Measurements from ENCODE around the gene ATP8B3.

ATP8B3 gene

GRCh38 chr19:1748873-1749341 lies 63.2 kb downstream of the ATP8B3 start:
- Mint-ChIP-seq H3K4me1 (peaks cover 41% of the 10 kb centered on the region), H3K4me3 (no peak overlapping the region), H3K27ac (no peak overlapping the region), H3K27me3 (peaks cover 76% of the 10 kb centered on the region), H3K9me3 (no peaks in the 10 kb centered on the region), H3K36me3 (no peaks in the 10 kb centered on the region)
- ATAC-seq = no peak

GRCh38 chr19:1748115-1748872 lies 63.8 kb downstream of the ATP8B3 start:
- Mint-ChIP-seq H3K4me1 (peaks cover 41% of the 10 kb centered on the region), H3K9me3 (no peaks in the 10 kb centered on the region), H3K4me3 (peak overlapping the region; percentile 48), H3K27me3 (peaks cover 78% of the 10 kb centered on the region), H3K27ac (no peak overlapping the region), H3K36me3 (no peaks in the 10 kb centered on the region)
- ATAC-seq = peak; percentile 58

GRCh38 chr19:1747285-1748114 lies 64.6 kb downstream of the ATP8B3 start:
- Mint-ChIP-seq H3K9me3 (no peaks in the 10 kb centered on the region), H3K4me1 (peaks cover 36% of the 10 kb centered on the region), H3K27me3 (peaks cover 79% of the 10 kb centered on the region), H3K4me3 (peak overlapping the region; percentile 48), H3K27ac (no peak overlapping the region), H3K36me3 (no peaks in the 10 kb centered on the region)
- peak; percentile 63 for ATAC-seq

GRCh38 chr19:1746401-1747284 lies 65.4 kb downstream of the ATP8B3 start:
- Mint-ChIP-seq H3K36me3 (no peaks in the 10 kb centered on the region), H3K9me3 (no peaks in the 10 kb centered on the region), H3K27me3 (peaks cover 71% of the 10 kb centered on the region), H3K4me3 (no peak overlapping the region), H3K27ac (no peak overlapping the region), H3K4me1 (peaks cover 29% of the 10 kb centered on the region)
- no peak for ATAC-seq

GRCh38 chr19:1745589-1746031 lies 66.5 kb downstream of the ATP8B3 start:
- Mint-ChIP-seq H3K36me3 (no peaks in the 10 kb centered on the region), H3K4me3 (no peak overlapping the region), H3K27ac (no peak overlapping the region), H3K4me1 (peaks cover 24% of the 10 kb centered on the region), H3K27me3 (peaks cover 60% of the 10 kb centered on the region), H3K9me3 (no peaks in the 10 kb centered on the region)
- ATAC-seq = no peak

- H3K4me3 Mint-ChIP-seq = no peak overlapping the region
- no peak overlapping the region for H3K27ac Mint-ChIP-seq
- H3K9me3 Mint-ChIP-seq = peaks cover 5% of the 10 kb centered on the region
- H3K4me1 Mint-ChIP-seq = peaks cover 20% of the 10 kb centered on the region
- H3K27me3 Mint-ChIP-seq = peaks cover 54% of the 10 kb centered on the region
- no peaks in the 10 kb centered on the region for H3K36me3 Mint-ChIP-seq
- no peak for ATAC-seq
Observed at GRCh38 chr19:1744822-1745563, 67.1 kb downstream of the ATP8B3 start.

- ATAC-seq = no peak
- H3K9me3 Mint-ChIP-seq = peaks cover 6% of the 10 kb centered on the region
- H3K27ac Mint-ChIP-seq = no peak overlapping the region
- peaks cover 17% of the 10 kb centered on the region for H3K4me1 Mint-ChIP-seq
- peaks cover 50% of the 10 kb centered on the region for H3K27me3 Mint-ChIP-seq
- no peak overlapping the region for H3K4me3 Mint-ChIP-seq
- no peaks in the 10 kb centered on the region for H3K36me3 Mint-ChIP-seq
Observed at GRCh38 chr19:1744133-1744665, 67.9 kb downstream of the ATP8B3 start.

GRCh38 chr19:1742989-1743696 lies 68.9 kb downstream of the ATP8B3 start:
- ATAC-seq = no peak
- peaks cover 6% of the 10 kb centered on the region for H3K9me3 Mint-ChIP-seq
- no peaks in the 10 kb centered on the region for H3K36me3 Mint-ChIP-seq
- no peak overlapping the region for H3K27ac Mint-ChIP-seq
- peaks cover 48% of the 10 kb centered on the region for H3K27me3 Mint-ChIP-seq
- peaks cover 15% of the 10 kb centered on the region for H3K4me1 Mint-ChIP-seq
- no peak overlapping the region for H3K4me3 Mint-ChIP-seq

- Mint-ChIP-seq H3K36me3 (no peaks in the 10 kb centered on the region), H3K4me1 (no peaks in the 10 kb centered on the region), H3K4me3 (no peak overlapping the region), H3K27ac (no peak overlapping the region), H3K27me3 (peaks cover 48% of the 10 kb centered on the region), H3K9me3 (peaks cover 6% of the 10 kb centered on the region)
- no peak for ATAC-seq
Observed at GRCh38 chr19:1739960-1740629, 72.0 kb downstream of the ATP8B3 start.

GRCh38 chr19:1736927-1737326 lies 75.1 kb downstream of the ATP8B3 start:
- Mint-ChIP-seq H3K27me3 (peaks cover 60% of the 10 kb centered on the region), H3K4me1 (peaks cover 5% of the 10 kb centered on the region), H3K9me3 (peaks cover 6% of the 10 kb centered on the region), H3K36me3 (no peaks in the 10 kb centered on the region), H3K4me3 (no peak overlapping the region), H3K27ac (no peak overlapping the region)
- ATAC-seq = no peak

- Mint-ChIP-seq H3K4me3 (no peak overlapping the region), H3K9me3 (peaks cover 6% of the 10 kb centered on the region), H3K27me3 (peaks cover 60% of the 10 kb centered on the region), H3K4me1 (peaks cover 5% of the 10 kb centered on the region), H3K27ac (no peak overlapping the region), H3K36me3 (no peaks in the 10 kb centered on the region)
- no peak for ATAC-seq
Observed at GRCh38 chr19:1736280-1736679, 75.8 kb downstream of the ATP8B3 start.

- H3K27ac Mint-ChIP-seq = no peak overlapping the region
- H3K4me3 Mint-ChIP-seq = no peak overlapping the region
- ATAC-seq = no peak
- H3K36me3 Mint-ChIP-seq = no peaks in the 10 kb centered on the region
- H3K9me3 Mint-ChIP-seq = no peaks in the 10 kb centered on the region
- H3K4me1 Mint-ChIP-seq = peaks cover 5% of the 10 kb centered on the region
- peaks cover 75% of the 10 kb centered on the region for H3K27me3 Mint-ChIP-seq
Observed at GRCh38 chr19:1734321-1734966, 77.6 kb downstream of the ATP8B3 start.
